RWPE2 (cell line): ENCODE measurements around the gene PEX7.
"Not testable (repeated sequence)": the region's sequence is repeated elsewhere in the genome, so short reads cannot be mapped to it uniquely, and the experiment has no call there.

Source experiments
- ATAC-seq: fragments of 200-7000 bp; cut with Tn5 transposase; 3 replicates; pipeline ENCODE4 v1.9.1; 2021; ENCODE audit warnings: low read depth
- DNase-seq: peaks from one replicate; pipeline ENCODE4 v3.0.0-alpha.2; 2020; ENCODE audit warnings: low spot score
- H3K27ac ChIP-seq: fragments of 450-650 bp; 2 replicates; pipeline ENCODE4 v1.5.1; 2017; ENCODE audit warnings: mild to moderate bottlenecking; ENCODE audit not compliant: poor library complexity, severe bottlenecking
- H3K27me3 ChIP-seq: fragments of 250-450 bp; sonication (Bioruptor Pico); 2 replicates; pipeline ENCODE4 v1.5.1; 2021; ENCODE audit warnings: mild to moderate bottlenecking, moderate library complexity; ENCODE audit not compliant: insufficient read depth, poor library complexity, severe bottlenecking
- H3K36me3 ChIP-seq: fragments of 250-450 bp; sonication (Bioruptor Pico); 2 replicates; pipeline ENCODE4 v1.5.1; 2020; ENCODE audit warnings: low read depth, mild to moderate bottlenecking, moderate library complexity
- H3K4me1 ChIP-seq: fragments of 250-450 bp; sonication (Bioruptor Pico); 2 replicates; pipeline ENCODE4 v1.5.1; 2021; ENCODE audit warnings: mild to moderate bottlenecking, moderate library complexity; ENCODE audit not compliant: insufficient read depth, poor library complexity, severe bottlenecking
- H3K4me3 ChIP-seq: fragments of 250-450 bp; sonication (Bioruptor Pico); 2 replicates; pipeline ENCODE4 v1.5.1; 2021; ENCODE audit warnings: mild to moderate bottlenecking, moderate library complexity; ENCODE audit not compliant: severe bottlenecking
- H3K9me3 ChIP-seq: fragments of 250-450 bp; sonication (Bioruptor Pico); 2 replicates; pipeline ENCODE4 v1.5.1; 2021; ENCODE audit warnings: mild to moderate bottlenecking, moderate library complexity; ENCODE audit not compliant: severe bottlenecking
- CTCF ChIP-seq: fragments of 450-650 bp; IDR thresholded peaks from one replicate; pipeline ENCODE4 v1.5.1; 2017; ENCODE audit warnings: mild to moderate bottlenecking, moderate library complexity; ENCODE audit not compliant: poor library complexity, severe bottlenecking

PEX7 gene

GRCh38 chr6:136945711-136946121 is 123.3 kb downstream of the PEX7 start:
- Histone ChIP-seq H3K36me3 (no peaks in the 10 kb centered on the region), H3K4me3 (no peak overlapping the region), H3K27ac (no peak overlapping the region), H3K9me3 (no peaks in the 10 kb centered on the region), H3K4me1 (no peaks in the 10 kb centered on the region), H3K27me3 (no peaks in the 10 kb centered on the region)
- TF ChIP-seq CTCF, result no peak
- ATAC-seq (no peak), DNase-seq (no peak)

GRCh38 chr6:136947037-136947436 is 124.6 kb downstream of the PEX7 start:
- H3K4me3 ChIP-seq, result no peak overlapping the region
- H3K27ac ChIP-seq, result no peak overlapping the region
- ATAC-seq (no peak), DNase-seq (no peak)
- no peaks in the 10 kb centered on the region for H3K27me3 ChIP-seq
- no peaks in the 10 kb centered on the region for H3K36me3 ChIP-seq
- H3K9me3 ChIP-seq, result no peaks in the 10 kb centered on the region
- H3K4me1 ChIP-seq, result no peaks in the 10 kb centered on the region
- TF ChIP-seq CTCF, result no peak

GRCh38 chr6:136949957-136950356 is 127.6 kb downstream of the PEX7 start:
- H3K4me1 ChIP-seq, H3K36me3 ChIP-seq, H3K27me3 ChIP-seq, DNase-seq, ATAC-seq, H3K27ac ChIP-seq, H3K4me3 ChIP-seq, H3K9me3 ChIP-seq: not testable (repeated sequence)

- H3K27ac ChIP-seq, result no peak overlapping the region
- DNase-seq (no peak), ATAC-seq (no peak)
- no peak overlapping the region for H3K4me3 ChIP-seq
- H3K27me3 ChIP-seq, result no peaks in the 10 kb centered on the region
- H3K36me3 ChIP-seq, result no peaks in the 10 kb centered on the region
- no peak for TF ChIP-seq CTCF
- H3K4me1 ChIP-seq, result no peaks in the 10 kb centered on the region
- H3K9me3 ChIP-seq, result no peaks in the 10 kb centered on the region
These were observed 128.2 kb downstream of the PEX7 start for GRCh38 chr6:136950436-136951126.

- Histone ChIP-seq H3K4me3 (no peak overlapping the region), H3K27me3 (no peaks in the 10 kb centered on the region), H3K4me1 (no peaks in the 10 kb centered on the region), H3K9me3 (no peaks in the 10 kb centered on the region), H3K36me3 (no peaks in the 10 kb centered on the region), H3K27ac (no peak overlapping the region)
- no peak for TF ChIP-seq CTCF
- no peak for ATAC-seq
- DNase-seq, result no peak
These were observed 130.4 kb downstream of the PEX7 start for GRCh38 chr6:136952714-136953260.
